ENCODE data around the gene MRPL24.
"Not testable (repeated sequence)": the region's sequence is repeated elsewhere in the genome, so short reads cannot be mapped to it uniquely, and the experiment has no call there.

MRPL24 gene

GRCh38 chr1:156757572-156758253 lies 16.8 kb upstream of the MRPL24 start:
- H3K4me3 ChIP-seq (ENCODE audit: low read length); DNase-seq; H2BK5ac ChIP-seq (ENCODE audit: low read length); H3K9ac ChIP-seq (ENCODE audit: low read length); H2AK5ac ChIP-seq (ENCODE audit: low read length); H3K4ac ChIP-seq (ENCODE audit: low read depth, low read length); H2BK15ac ChIP-seq (replicated peaks; ENCODE audit: low read depth); H3K27me3 ChIP-seq (ENCODE audit: insufficient read depth, low read length, poor library complexity); H3K23ac ChIP-seq (ENCODE audit: low read length); H3K18ac ChIP-seq (ENCODE audit: low read length); H3K79me2 ChIP-seq (ENCODE audit: control insufficient read depth, insufficient read depth, low read length); H3K79me1 ChIP-seq (ENCODE audit: low read length); H3K4me1 ChIP-seq (ENCODE audit: control insufficient read depth, low read depth, low read length); H3K56ac ChIP-seq (ENCODE audit: low read length); H2BK120ac ChIP-seq (ENCODE audit: low read depth, low read length); H4K5ac ChIP-seq (ENCODE audit: low read length); H3K27ac ChIP-seq (ENCODE audit: low read depth, low read length); H4K8ac ChIP-seq (ENCODE audit: low read depth, low read length); H3K4me2 ChIP-seq (ENCODE audit: low read length); H3K36me3 ChIP-seq (ENCODE audit: control insufficient read depth, insufficient read depth, low read length): not testable (repeated sequence)
- no CpG with 5 or more reads among the region's 10 CpGs for WGBS (ENCODE audit: extremely low coverage, insufficient coverage, low lambda C conversion rate)

GRCh38 chr1:156756355-156756754 lies 15.5 kb upstream of the MRPL24 start:
- Histone ChIP-seq H3K18ac (ENCODE audit: low read length) (no peak overlapping the region), H3K4me2 (ENCODE audit: low read length) (no peak overlapping the region), H4K8ac (ENCODE audit: low read depth, low read length) (no peak overlapping the region), H4K5ac (ENCODE audit: low read length) (no peak overlapping the region), H2BK15ac (replicated peaks; ENCODE audit: low read depth) (no peak overlapping the region), H3K36me3 (ENCODE audit: control insufficient read depth, insufficient read depth, low read length) (no peaks in the 10 kb centered on the region), H3K79me1 (ENCODE audit: low read length) (peaks cover 5% of the 10 kb centered on the region), H3K9ac (ENCODE audit: low read length) (no peak overlapping the region), H3K4ac (ENCODE audit: low read depth, low read length) (no peak overlapping the region), H3K27me3 (ENCODE audit: insufficient read depth, low read length, poor library complexity) (no peaks in the 10 kb centered on the region), H2BK120ac (ENCODE audit: low read depth, low read length) (no peak overlapping the region), H3K27ac (ENCODE audit: low read depth, low read length) (no peak overlapping the region), H3K23ac (ENCODE audit: low read length) (no peak overlapping the region), H3K4me1 (ENCODE audit: control insufficient read depth, low read depth, low read length) (peaks cover 2% of the 10 kb centered on the region), H3K4me3 (ENCODE audit: low read length) (no peak overlapping the region), H2AK5ac (ENCODE audit: low read length) (no peak overlapping the region), H3K56ac (ENCODE audit: low read length) (no peak overlapping the region), H3K79me2 (ENCODE audit: control insufficient read depth, insufficient read depth, low read length) (peaks cover 9% of the 10 kb centered on the region), H2BK5ac (ENCODE audit: low read length) (no peak overlapping the region)
- WGBS (ENCODE audit: extremely low coverage, insufficient coverage, low lambda C conversion rate): 100% methylated on average over 1 of the region's 1 CpG
- no peak for DNase-seq

GRCh38 chr1:156755527-156755950 lies 14.7 kb upstream of the MRPL24 start:
- H3K79me1 ChIP-seq (ENCODE audit: low read length): peaks cover 5% of the 10 kb centered on the region
- no peaks in the 10 kb centered on the region for H3K36me3 ChIP-seq (ENCODE audit: control insufficient read depth, insufficient read depth, low read length)
- H2BK15ac ChIP-seq (replicated peaks; ENCODE audit: low read depth): no peak overlapping the region
- DNase-seq: no peak
- no peak overlapping the region for H3K23ac ChIP-seq (ENCODE audit: low read length)
- H3K27ac ChIP-seq (ENCODE audit: low read depth, low read length): no peak overlapping the region
- no CpG with 5 or more reads among the region's 5 CpGs for WGBS (ENCODE audit: extremely low coverage, insufficient coverage, low lambda C conversion rate)
- H3K79me2 ChIP-seq (ENCODE audit: control insufficient read depth, insufficient read depth, low read length): peaks cover 17% of the 10 kb centered on the region
- no peak overlapping the region for H3K4ac ChIP-seq (ENCODE audit: low read depth, low read length)
- H2BK5ac ChIP-seq (ENCODE audit: low read length): no peak overlapping the region
- H2AK5ac ChIP-seq (ENCODE audit: low read length): no peak overlapping the region
- no peak overlapping the region for H4K5ac ChIP-seq (ENCODE audit: low read length)
- no peak overlapping the region for H3K56ac ChIP-seq (ENCODE audit: low read length)
- H2BK120ac ChIP-seq (ENCODE audit: low read depth, low read length): no peak overlapping the region
- H4K8ac ChIP-seq (ENCODE audit: low read depth, low read length): no peak overlapping the region
- no peak overlapping the region for H3K18ac ChIP-seq (ENCODE audit: low read length)
- peaks cover 2% of the 10 kb centered on the region for H3K4me1 ChIP-seq (ENCODE audit: control insufficient read depth, low read depth, low read length)
- no peak overlapping the region for H3K4me3 ChIP-seq (ENCODE audit: low read length)
- no peak overlapping the region for H3K4me2 ChIP-seq (ENCODE audit: low read length)
- H3K9ac ChIP-seq (ENCODE audit: low read length): no peak overlapping the region
- no peaks in the 10 kb centered on the region for H3K27me3 ChIP-seq (ENCODE audit: insufficient read depth, low read length, poor library complexity)

GRCh38 chr1:156754219-156754618 lies 13.3 kb upstream of the MRPL24 start:
- no peak overlapping the region for H3K4ac ChIP-seq (ENCODE audit: low read depth, low read length)
- no peak overlapping the region for H2BK15ac ChIP-seq (replicated peaks; ENCODE audit: low read depth)
- H4K5ac ChIP-seq (ENCODE audit: low read length): no peak overlapping the region
- H3K9ac ChIP-seq (ENCODE audit: low read length): no peak overlapping the region
- no peak overlapping the region for H3K23ac ChIP-seq (ENCODE audit: low read length)
- H3K4me3 ChIP-seq (ENCODE audit: low read length): no peak overlapping the region
- no CpG with 5 or more reads among the region's 8 CpGs for WGBS (ENCODE audit: extremely low coverage, insufficient coverage, low lambda C conversion rate)
- H3K36me3 ChIP-seq (ENCODE audit: control insufficient read depth, insufficient read depth, low read length): peaks cover 2% of the 10 kb centered on the region
- no peak overlapping the region for H3K27ac ChIP-seq (ENCODE audit: low read depth, low read length)
- no peak overlapping the region for H4K8ac ChIP-seq (ENCODE audit: low read depth, low read length)
- H2AK5ac ChIP-seq (ENCODE audit: low read length): no peak overlapping the region
- peaks cover 5% of the 10 kb centered on the region for H3K79me1 ChIP-seq (ENCODE audit: low read length)
- H3K4me2 ChIP-seq (ENCODE audit: low read length): no peak overlapping the region
- H2BK120ac ChIP-seq (ENCODE audit: low read depth, low read length): no peak overlapping the region
- peaks cover 30% of the 10 kb centered on the region for H3K79me2 ChIP-seq (ENCODE audit: control insufficient read depth, insufficient read depth, low read length)
- H3K56ac ChIP-seq (ENCODE audit: low read length): no peak overlapping the region
- DNase-seq: no peak
- no peaks in the 10 kb centered on the region for H3K27me3 ChIP-seq (ENCODE audit: insufficient read depth, low read length, poor library complexity)
- no peak overlapping the region for H3K18ac ChIP-seq (ENCODE audit: low read length)
- peaks cover 9% of the 10 kb centered on the region for H3K4me1 ChIP-seq (ENCODE audit: control insufficient read depth, low read depth, low read length)
- no peak overlapping the region for H2BK5ac ChIP-seq (ENCODE audit: low read length)

GRCh38 chr1:156752843-156753482 lies 12.1 kb upstream of the MRPL24 start:
- peaks cover 5% of the 10 kb centered on the region for H3K79me1 ChIP-seq (ENCODE audit: low read length)
- H3K27me3 ChIP-seq (ENCODE audit: insufficient read depth, low read length, poor library complexity): no peaks in the 10 kb centered on the region
- H3K4me3 ChIP-seq (ENCODE audit: low read length): no peak overlapping the region
- no peak overlapping the region for H4K5ac ChIP-seq (ENCODE audit: low read length)
- H3K27ac ChIP-seq (ENCODE audit: low read depth, low read length): no peak overlapping the region
- H3K56ac ChIP-seq (ENCODE audit: low read length): peak overlapping the region; percentile 42
- H3K4me1 ChIP-seq (ENCODE audit: control insufficient read depth, low read depth, low read length): peaks cover 22% of the 10 kb centered on the region
- peaks cover 42% of the 10 kb centered on the region for H3K79me2 ChIP-seq (ENCODE audit: control insufficient read depth, insufficient read depth, low read length)
- DNase-seq: no peak
- H2BK15ac ChIP-seq (replicated peaks; ENCODE audit: low read depth): no peak overlapping the region
- peaks cover 2% of the 10 kb centered on the region for H3K36me3 ChIP-seq (ENCODE audit: control insufficient read depth, insufficient read depth, low read length)
- H3K4ac ChIP-seq (ENCODE audit: low read depth, low read length): no peak overlapping the region
- H2AK5ac ChIP-seq (ENCODE audit: low read length): no peak overlapping the region
- H2BK120ac ChIP-seq (ENCODE audit: low read depth, low read length): no peak overlapping the region
- H2BK5ac ChIP-seq (ENCODE audit: low read length): no peak overlapping the region
- WGBS (ENCODE audit: extremely low coverage, insufficient coverage, low lambda C conversion rate): no CpG with 5 or more reads among the region's 1 CpG
- H3K18ac ChIP-seq (ENCODE audit: low read length): no peak overlapping the region
- H3K4me2 ChIP-seq (ENCODE audit: low read length): no peak overlapping the region
- H3K23ac ChIP-seq (ENCODE audit: low read length): no peak overlapping the region
- H4K8ac ChIP-seq (ENCODE audit: low read depth, low read length): no peak overlapping the region
- H3K9ac ChIP-seq (ENCODE audit: low read length): peak overlapping the region; percentile 97

Data from mesendoderm (in vitro differentiated cells).